ENCODE results near the gene SLC25A18. TPM values are rescaled to one million over a fixed set of nuclear protein-coding genes. Genes with fewer than 3 reads are reported as not detected.

Gene SLC25A18
- total and polyA plus RNA-seq, 10 of the 15 experiments (the other 5 are each of a cell fraction or from before 2014, with no cell fraction given): 0.03 to 0.09 TPM; not detected in 8

- no peak for FAIRE-seq
- Histone ChIP-seq H3K27me3 (replicated peaks in 1 of 2; ENCODE audit: control insufficient read depth in 2 of 2, insufficient read depth in 2 of 2, low read length in 1 of 2) (no peaks in the 10 kb centered on the region; a peak in 1 of 4 replicates), H3K9ac (ENCODE audit: control insufficient read depth, insufficient read depth, low read length) (no peak overlapping the region), H3K4me2 (ENCODE audit: control insufficient read depth, insufficient read depth) (no peak overlapping the region), H3K79me2 (ENCODE audit: control insufficient read depth, insufficient read depth, low read length) (no peaks in the 10 kb centered on the region), H3K4me3 (no peak overlapping the region), H3K4me1 (ENCODE audit: control insufficient read depth, insufficient read depth, low read length) (no peaks in the 10 kb centered on the region), H3K36me3 (ENCODE audit: control insufficient read depth in 2 of 2, insufficient read depth in 2 of 2, low read length in 1 of 2) (no peaks in the 10 kb centered on the region), H4K20me1 (ENCODE audit: control insufficient read depth, insufficient read depth) (no peaks in the 10 kb centered on the region), H2AFZ (ENCODE audit: control insufficient read depth, low read depth, low read length) (no peak overlapping the region), H3K27ac (ENCODE audit: control insufficient read depth, insufficient read depth) (no peak overlapping the region), H3K9me3 (replicated peaks; ENCODE audit: control insufficient read depth, insufficient read depth, low read length) (no peaks in the 10 kb centered on the region)
- in situ Hi-C loops (cut with MboI) (no loop called here), intact Hi-C loops (cut with micrococcal nuclease; ENCODE audit: unreplicated experiment) (no loop called here)
- ChIA-PET SMC1A (ENCODE audit: uncharacterized antibody, unreplicated experiment) (no interaction called here), POLR2A (interaction anchor here (0.9 kb wide), 1 partner anchor 40 kb away, joined by 4 read pairs; no protein-coding TSS in a partner anchor), RAD21 (ENCODE audit: unreplicated experiment) (no interaction called here), CTCF (no interaction called here)
- ATAC-seq: no peak
- no peak for DNase-seq (ENCODE audit: low read depth, low spot score)
- BruUV-seq (replicated peaks): no TSS peak
- TF ChIP-seq SMARCA5 (IDR thresholded peaks at IDR 0.05) (no peak), ZNF217 (IDR thresholded peaks at IDR 0.05) (no peak), ZNF384 (IDR thresholded peaks at IDR 0.05; ENCODE audit: borderline replicate concordance, low read depth, low read length) (no peak), JUND (IDR thresholded peaks at IDR 0.05; ENCODE audit: low read depth, low read length) (no peak), USF1 (IDR thresholded peaks at IDR 0.05; ENCODE audit: borderline replicate concordance, extremely low read length, insufficient read depth, low read depth, low read length) (no peak), MYC (IDR thresholded peaks at IDR 0.05; ENCODE audit: insufficient read depth, insufficient read length, insufficient replicate concordance, low read length, severe bottlenecking) (no peak), MTA3 (IDR thresholded peaks at IDR 0.05; ENCODE audit: borderline replicate concordance, low read length) (no peak), ATF3 (IDR thresholded peaks at IDR 0.05; ENCODE audit: borderline replicate concordance, extremely low read depth, low read depth, low read length) (no peak), RCOR1 (conservative IDR thresholded peaks at IDR 0.05; ENCODE audit: low read depth, low read length) (no peak), BCL3 (IDR thresholded peaks at IDR 0.05; ENCODE audit: borderline replicate concordance, insufficient read depth, low read depth, low read length, poor library complexity, severe bottlenecking) (no peak), BMI1 (IDR thresholded peaks at IDR 0.05; ENCODE audit: borderline replicate concordance) (no peak), DPF2 (IDR thresholded peaks at IDR 0.05) (no peak), CUX1 (IDR thresholded peaks at IDR 0.05; ENCODE audit: insufficient replicate concordance, low read depth, low read length) (no peak), BRCA1 (IDR thresholded peaks at IDR 0.05; ENCODE audit: low read depth, low read length) (no peak), MAX (IDR thresholded peaks at IDR 0.05; ENCODE audit: low read depth, low read length) (no peak), TAF1 (IDR thresholded peaks at IDR 0.05; ENCODE audit: borderline replicate concordance, low read depth, low read length) (no peak), SIN3A (IDR thresholded peaks at IDR 0.05; ENCODE audit: low read depth, low read length) (no peak)
- WGBS (ENCODE audit: insufficient coverage, insufficient replicate concordance, low lambda C conversion rate, missing lambda C conversion rate): 41% methylated on average over 7 of the region's 7 CpGs
These were observed 21.8 kb upstream of the SLC25A18 start for GRCh38 chr22:17541476-17541875.
